ENCODE results near the gene OR2G2. TPM values are rescaled to one million over a fixed set of nuclear protein-coding genes. Genes with fewer than 3 reads are reported as not detected.
A peak's percentile ranks its signal among the peaks of the same experiment; 100 is the strongest.

The OR2G2 gene
- total RNA-seq, 1 donor from 2014 or later = not detected

GRCh38 chr1:247561711-247562110, 26.4 kb upstream of the OR2G2 start:
- Mint-ChIP-seq H3K27me3 (no peaks in the 10 kb centered on the region), H3K36me3 (no peaks in the 10 kb centered on the region), H3K4me3 (no peak overlapping the region), H3K4me1 (ENCODE audit: unreplicated experiment) (no peaks in the 10 kb centered on the region), H3K27ac (no peak overlapping the region), H3K9me3 (no peaks in the 10 kb centered on the region)
- TF ChIP-seq, protein P1, sequence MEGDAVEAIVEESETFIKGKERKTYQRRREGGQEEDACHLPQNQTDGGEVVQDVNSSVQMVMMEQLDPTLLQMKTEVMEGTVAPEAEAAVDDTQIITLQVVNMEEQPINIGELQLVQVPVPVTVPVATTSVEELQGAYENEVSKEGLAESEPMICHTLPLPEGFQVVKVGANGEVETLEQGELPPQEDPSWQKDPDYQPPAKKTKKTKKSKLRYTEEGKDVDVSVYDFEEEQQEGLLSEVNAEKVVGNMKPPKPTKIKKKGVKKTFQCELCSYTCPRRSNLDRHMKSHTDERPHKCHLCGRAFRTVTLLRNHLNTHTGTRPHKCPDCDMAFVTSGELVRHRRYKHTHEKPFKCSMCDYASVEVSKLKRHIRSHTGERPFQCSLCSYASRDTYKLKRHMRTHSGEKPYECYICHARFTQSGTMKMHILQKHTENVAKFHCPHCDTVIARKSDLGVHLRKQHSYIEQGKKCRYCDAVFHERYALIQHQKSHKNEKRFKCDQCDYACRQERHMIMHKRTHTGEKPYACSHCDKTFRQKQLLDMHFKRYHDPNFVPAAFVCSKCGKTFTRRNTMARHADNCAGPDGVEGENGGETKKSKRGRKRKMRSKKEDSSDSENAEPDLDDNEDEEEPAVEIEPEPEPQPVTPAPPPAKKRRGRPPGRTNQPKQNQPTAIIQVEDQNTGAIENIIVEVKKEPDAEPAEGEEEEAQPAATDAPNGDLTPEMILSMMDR (conservative IDR thresholded peaks at IDR 0.05) = no peak
- DNase-seq (ENCODE audit: extremely low spot score, unreplicated experiment) = no peak

- Mint-ChIP-seq H3K4me3 (no peak overlapping the region), H3K27ac (no peak overlapping the region), H3K27me3 (no peaks in the 10 kb centered on the region), H3K9me3 (no peaks in the 10 kb centered on the region), H3K4me1 (ENCODE audit: unreplicated experiment) (no peaks in the 10 kb centered on the region), H3K36me3 (no peaks in the 10 kb centered on the region)
- TF ChIP-seq, protein P1 (conservative IDR thresholded peaks at IDR 0.05) = no peak
- no peak for DNase-seq (ENCODE audit: extremely low spot score, unreplicated experiment)
Measured at GRCh38 chr1:247562198-247562597, 26.0 kb upstream of the OR2G2 start.

GRCh38 chr1:247574236-247574635, 13.9 kb upstream of the OR2G2 start:
- H3K27ac Mint-ChIP-seq = no peak overlapping the region
- peaks cover 6% of the 10 kb centered on the region for H3K9me3 Mint-ChIP-seq
- no peak overlapping the region for H3K4me3 Mint-ChIP-seq
- H3K4me1 Mint-ChIP-seq (ENCODE audit: unreplicated experiment) = no peaks in the 10 kb centered on the region
- DNase-seq (ENCODE audit: extremely low spot score, unreplicated experiment) = no peak
- no peaks in the 10 kb centered on the region for H3K36me3 Mint-ChIP-seq
- TF ChIP-seq, protein P1 (conservative IDR thresholded peaks at IDR 0.05) = no peak
- no peaks in the 10 kb centered on the region for H3K27me3 Mint-ChIP-seq

DNA sequence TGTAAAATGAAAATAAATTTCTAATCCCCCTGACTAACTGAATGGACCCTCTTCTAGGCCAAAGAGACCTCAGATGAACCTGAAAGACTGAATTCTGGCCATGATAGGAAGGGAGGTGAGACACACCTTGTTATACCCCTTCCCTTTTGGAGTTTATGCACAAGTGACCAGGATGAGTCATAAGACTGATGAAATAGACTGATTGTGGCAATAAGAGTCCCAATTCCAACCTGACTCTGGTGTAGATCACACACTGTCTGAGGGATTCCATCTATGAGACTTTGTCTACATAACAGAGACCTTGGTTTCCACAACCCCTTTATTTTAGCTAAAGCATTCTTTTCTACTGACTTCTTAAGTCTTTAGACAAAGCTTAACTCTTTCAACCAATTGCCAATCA, 13.5 kb upstream of the OR2G2 start:
- no peaks in the 10 kb centered on the region for H3K36me3 Mint-ChIP-seq
- TF ChIP-seq, protein P1 (conservative IDR thresholded peaks at IDR 0.05) = no peak
- no peak overlapping the region for H3K27ac Mint-ChIP-seq
- H3K4me1 Mint-ChIP-seq (ENCODE audit: unreplicated experiment) = no peaks in the 10 kb centered on the region
- H3K4me3 Mint-ChIP-seq = no peak overlapping the region
- no peak for DNase-seq (ENCODE audit: extremely low spot score, unreplicated experiment)
- H3K9me3 Mint-ChIP-seq = peaks cover 6% of the 10 kb centered on the region
- H3K27me3 Mint-ChIP-seq = no peaks in the 10 kb centered on the region

- no peaks in the 10 kb centered on the region for H3K4me1 Mint-ChIP-seq (ENCODE audit: unreplicated experiment)
- H3K9me3 Mint-ChIP-seq = no peaks in the 10 kb centered on the region
- DNase-seq (ENCODE audit: extremely low spot score, unreplicated experiment) = no peak
- no peaks in the 10 kb centered on the region for H3K36me3 Mint-ChIP-seq
- TF ChIP-seq, protein P1 (conservative IDR thresholded peaks at IDR 0.05) = peak; percentile 71
- no peak overlapping the region for H3K27ac Mint-ChIP-seq
- no peak overlapping the region for H3K4me3 Mint-ChIP-seq
- no peaks in the 10 kb centered on the region for H3K27me3 Mint-ChIP-seq
Measured at GRCh38 chr1:247576514-247576913, 11.6 kb upstream of the OR2G2 start.

DNA sequence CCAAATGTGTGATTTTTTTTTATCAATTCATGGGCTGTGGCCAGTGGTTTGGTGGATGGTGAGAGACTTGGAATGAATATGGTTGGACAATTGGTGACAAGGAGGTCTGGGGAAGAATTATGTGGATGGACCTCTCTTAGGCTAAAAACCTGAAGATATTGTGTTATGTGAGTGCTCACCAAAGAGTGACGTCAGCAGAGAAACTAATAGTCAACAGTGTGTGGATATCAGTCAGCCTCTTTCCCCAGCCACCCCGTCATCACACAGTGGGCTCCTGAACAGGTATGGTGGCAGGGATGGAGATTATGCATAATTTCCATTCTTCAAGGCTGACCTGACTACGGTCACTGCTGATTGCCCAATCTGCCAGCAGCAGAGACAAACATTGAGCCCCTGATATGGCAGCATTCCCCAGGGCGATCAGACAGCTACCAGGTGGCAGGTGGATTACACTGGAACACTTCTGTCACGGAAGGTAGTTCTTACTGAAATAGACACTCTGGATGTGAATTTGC, 9.2 kb upstream of the OR2G2 start:
- no peaks in the 10 kb centered on the region for H3K9me3 Mint-ChIP-seq

More for the DNA sequence above, 9.2 kb upstream of the OR2G2 start:
- Mint-ChIP-seq H3K4me1 (ENCODE audit: unreplicated experiment) (no peaks in the 10 kb centered on the region), H3K36me3 (no peaks in the 10 kb centered on the region), H3K4me3 (no peak overlapping the region), H3K27ac (no peak overlapping the region), H3K27me3 (no peaks in the 10 kb centered on the region)
- TF ChIP-seq, protein P1 (conservative IDR thresholded peaks at IDR 0.05) = no peak
- DNase-seq (ENCODE audit: extremely low spot score, unreplicated experiment) = no peak
